HCEC 1CT (cell line): Measurements from ENCODE around the gene MIEF2.
"Not testable (repeated sequence)": the region's sequence is repeated elsewhere in the genome, so short reads cannot be mapped to it uniquely, and the experiment has no call there.

ENCODE experiments used
- DNase-seq: peaks from one replicate; pipeline ENCODE4 v3.0.0-alpha.2; 2017

MIEF2 gene

GRCh38 chr17:18260332-18261145 is at the start of gene MIEF2:
MIEF2 (plus strand) TSS chr17:18260662; CDS start chr17:18262721, 2,059 bp downstream.
- DNase-seq: peak; percentile 93

- DNase-seq: no peak
These were observed 46.7 kb upstream of the MIEF2 start for GRCh38 chr17:18213666-18214270.

- not testable (repeated sequence) for DNase-seq
These were observed 43.6 kb upstream of the MIEF2 start for GRCh38 chr17:18216906-18217305.

GRCh38 chr17:18217412-18218015 is 42.9 kb upstream of the MIEF2 start:
- DNase-seq: peak; percentile 40

GRCh38 chr17:18218756-18219415 is 41.6 kb upstream of the MIEF2 start:
- peak; percentile 57 for DNase-seq

- no peak for DNase-seq
These were observed 36.4 kb upstream of the MIEF2 start for GRCh38 chr17:18224053-18224386.

GRCh38 chr17:18224387-18225120 is 35.9 kb upstream of the MIEF2 start:
- DNase-seq: no peak

- peak; percentile 96 for DNase-seq
These were observed 35.3 kb upstream of the MIEF2 start, which contains the start of gene LLGL1 for GRCh38 chr17:18225121-18225641. LLGL1 (plus strand) TSS chr17:18225635; CDS start chr17:18225683, 48 bp downstream.

- DNase-seq: no peak
These were observed 34.7 kb upstream of the MIEF2 start for GRCh38 chr17:18225642-18226283.

GRCh38 chr17:18226284-18226945 is 34.0 kb upstream of the MIEF2 start:
- DNase-seq: no peak

- DNase-seq: no peak
These were observed 32.8 kb upstream of the MIEF2 start for GRCh38 chr17:18227635-18228034.

GRCh38 chr17:18228176-18228682 is 32.2 kb upstream of the MIEF2 start:
- DNase-seq: no peak

- no peak for DNase-seq
These were observed 31.2 kb upstream of the MIEF2 start for GRCh38 chr17:18229254-18229653.

GRCh38 chr17:18229771-18230170 is 30.7 kb upstream of the MIEF2 start:
- no peak for DNase-seq

- DNase-seq: no peak
These were observed 29.9 kb upstream of the MIEF2 start for GRCh38 chr17:18230288-18231141.

GRCh38 chr17:18231164-18231563 is 29.3 kb upstream of the MIEF2 start:
- no peak for DNase-seq

GRCh38 chr17:18233803-18234518 is 26.5 kb upstream of the MIEF2 start:
- DNase-seq: no peak

- DNase-seq: no peak
These were observed 25.5 kb upstream of the MIEF2 start for GRCh38 chr17:18234853-18235380.

- DNase-seq: peak; percentile 11
These were observed 24.7 kb upstream of the MIEF2 start for GRCh38 chr17:18235743-18236256.
